Fibroblast of mammary gland (primary cell): ENCODE results near the gene FHIT.

Experiments
- DNase-seq: peaks from one replicate; pipeline ENCODE4 v3.0.0-alpha.2; 2010; ENCODE audit warnings: low read depth
- H3K4me3 ChIP-seq: 2 replicates; pipeline ENCODE4 v1.5.1; 2011; ENCODE audit warnings: low read depth, mild to moderate bottlenecking, low read length, moderate library complexity; ENCODE audit not compliant: control insufficient read depth
- CTCF ChIP-seq: conservative IDR thresholded peaks from 2 replicates; pipeline ENCODE4 v1.5.1; 2011; ENCODE audit warnings: low read depth, low read length, inconsistent platforms; ENCODE audit not compliant: control insufficient read depth, insufficient read depth

Gene FHIT

GRCh38 chr3:59831394-59831793 is 1419.9 kb downstream of the FHIT start:
- no peak for DNase-seq
- H3K4me3 ChIP-seq = no peak overlapping the region
- no peak for TF ChIP-seq CTCF

- TF ChIP-seq CTCF = no peak
- DNase-seq = no peak
- no peak overlapping the region for H3K4me3 ChIP-seq
Measured at GRCh38 chr3:59829527-59829926, 1421.7 kb downstream of the FHIT start.

GRCh38 chr3:59824876-59825275 is 1426.4 kb downstream of the FHIT start:
- DNase-seq = no peak
- no peak overlapping the region for H3K4me3 ChIP-seq
- no peak for TF ChIP-seq CTCF

- DNase-seq = no peak
- H3K4me3 ChIP-seq = no peak overlapping the region
- TF ChIP-seq CTCF = no peak
Measured at GRCh38 chr3:59821274-59821673, 1430.0 kb downstream of the FHIT start.

- TF ChIP-seq CTCF = no peak
- peak; percentile 83 for DNase-seq
- no peak overlapping the region for H3K4me3 ChIP-seq
Measured at GRCh38 chr3:59820352-59820934, 1430.8 kb downstream of the FHIT start.

GRCh38 chr3:59818919-59819300 is 1432.3 kb downstream of the FHIT start:
- H3K4me3 ChIP-seq = no peak overlapping the region
- TF ChIP-seq CTCF = no peak
- DNase-seq = no peak

GRCh38 chr3:59818033-59818918 is 1433.0 kb downstream of the FHIT start:
- no peak overlapping the region for H3K4me3 ChIP-seq
- no peak for TF ChIP-seq CTCF
- DNase-seq = peak; percentile 97
